D721Med (cell line): ENCODE measurements around the gene C17orf67.

Source experiments
- DNase-seq: peaks from one replicate; pipeline ENCODE4 v3.0.0; 2011; ENCODE audit warnings: low spot score; ENCODE audit not compliant: insufficient read length
- FAIRE-seq: peaks from 2 replicates; lab custom pipeline; 2011; peaks lifted over from hg19 to GRCh38; lab: Jason Lieb, UNC
- TF ChIP-seq, protein P1 (sequence below): IDR thresholded peaks from 2 replicates; pipeline ENCODE4 v1.5.1; 2012; ENCODE audit warnings: mild to moderate bottlenecking, control low read depth; ENCODE audit not compliant: insufficient read depth; ENCODE audit errors: missing control alignments

The C17orf67 gene

DNA sequence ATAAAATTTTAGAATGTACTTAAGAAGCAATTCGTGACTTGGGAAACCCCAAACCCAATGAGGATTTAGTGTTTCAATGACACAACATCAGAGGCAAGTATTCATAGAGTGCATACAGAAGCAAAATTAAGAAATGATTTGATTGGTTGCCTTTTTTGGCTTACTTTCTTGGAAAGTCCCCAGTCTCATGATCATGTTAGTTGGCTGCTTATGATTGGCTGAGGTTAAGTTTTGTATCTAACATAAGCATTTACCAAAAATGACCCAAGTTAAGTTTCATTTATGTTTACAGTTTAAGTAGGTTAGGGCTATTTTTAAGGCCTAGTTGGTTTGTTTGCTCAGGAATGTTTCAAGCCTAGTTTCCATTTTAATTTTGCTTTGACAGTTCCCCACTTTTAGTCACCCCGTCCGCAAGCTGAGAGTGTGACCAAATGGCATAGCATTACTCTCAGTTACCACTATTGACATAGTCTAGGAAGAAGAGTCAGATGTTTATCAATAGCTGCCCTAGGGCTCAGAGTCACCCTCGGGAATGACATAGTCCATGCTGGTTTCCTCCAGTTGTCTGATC lies 36.4 kb upstream of the C17orf67 start:
- TF ChIP-seq, protein P1, sequence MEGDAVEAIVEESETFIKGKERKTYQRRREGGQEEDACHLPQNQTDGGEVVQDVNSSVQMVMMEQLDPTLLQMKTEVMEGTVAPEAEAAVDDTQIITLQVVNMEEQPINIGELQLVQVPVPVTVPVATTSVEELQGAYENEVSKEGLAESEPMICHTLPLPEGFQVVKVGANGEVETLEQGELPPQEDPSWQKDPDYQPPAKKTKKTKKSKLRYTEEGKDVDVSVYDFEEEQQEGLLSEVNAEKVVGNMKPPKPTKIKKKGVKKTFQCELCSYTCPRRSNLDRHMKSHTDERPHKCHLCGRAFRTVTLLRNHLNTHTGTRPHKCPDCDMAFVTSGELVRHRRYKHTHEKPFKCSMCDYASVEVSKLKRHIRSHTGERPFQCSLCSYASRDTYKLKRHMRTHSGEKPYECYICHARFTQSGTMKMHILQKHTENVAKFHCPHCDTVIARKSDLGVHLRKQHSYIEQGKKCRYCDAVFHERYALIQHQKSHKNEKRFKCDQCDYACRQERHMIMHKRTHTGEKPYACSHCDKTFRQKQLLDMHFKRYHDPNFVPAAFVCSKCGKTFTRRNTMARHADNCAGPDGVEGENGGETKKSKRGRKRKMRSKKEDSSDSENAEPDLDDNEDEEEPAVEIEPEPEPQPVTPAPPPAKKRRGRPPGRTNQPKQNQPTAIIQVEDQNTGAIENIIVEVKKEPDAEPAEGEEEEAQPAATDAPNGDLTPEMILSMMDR, result no peak
- DNase-seq (no peak), FAIRE-seq (no peak)

DNA sequence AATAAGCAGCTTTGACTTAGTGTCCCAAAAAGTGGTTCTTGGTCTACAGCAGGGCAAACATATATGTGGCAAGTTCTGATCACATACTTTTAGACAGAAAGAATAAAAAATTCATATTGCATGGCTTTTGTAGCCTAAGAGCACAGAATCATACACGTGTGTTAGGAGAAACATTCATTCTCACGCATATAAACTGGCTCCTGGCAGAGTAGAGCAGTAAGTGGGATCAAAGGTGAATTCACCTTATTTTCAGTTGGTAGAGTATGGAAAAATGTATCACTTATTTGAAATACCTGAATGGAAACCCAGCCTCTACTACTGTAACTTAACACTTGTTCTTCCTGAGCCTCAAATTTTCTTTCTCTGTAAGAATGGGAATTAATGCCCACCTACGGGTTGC lies 35.0 kb upstream of the C17orf67 start:
- TF ChIP-seq, protein P1, result no peak
- FAIRE-seq (no peak), DNase-seq (no peak)

DNA sequence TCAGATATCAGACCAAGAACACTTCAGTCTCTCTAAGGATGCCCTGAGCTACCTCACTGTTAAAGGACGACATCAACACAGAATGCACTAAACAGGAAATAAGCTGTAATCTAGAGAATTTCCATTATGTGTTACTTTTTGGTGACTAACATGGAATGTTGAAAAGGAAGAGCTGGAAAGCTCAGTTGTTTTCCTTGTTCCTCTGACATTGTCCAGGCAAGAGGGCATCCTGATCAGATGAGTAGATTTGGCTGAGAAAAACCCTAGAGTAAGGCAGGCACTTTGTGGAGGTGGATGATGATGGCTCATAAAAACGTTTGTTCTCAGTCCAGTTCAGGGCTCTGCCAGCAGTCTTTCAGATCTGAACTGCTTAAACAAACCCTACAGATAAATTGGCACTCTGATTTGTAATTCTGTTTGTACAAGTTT lies 34.2 kb upstream of the C17orf67 start:
- FAIRE-seq, result no peak
- no peak for DNase-seq
- TF ChIP-seq, protein P1, result no peak

DNA sequence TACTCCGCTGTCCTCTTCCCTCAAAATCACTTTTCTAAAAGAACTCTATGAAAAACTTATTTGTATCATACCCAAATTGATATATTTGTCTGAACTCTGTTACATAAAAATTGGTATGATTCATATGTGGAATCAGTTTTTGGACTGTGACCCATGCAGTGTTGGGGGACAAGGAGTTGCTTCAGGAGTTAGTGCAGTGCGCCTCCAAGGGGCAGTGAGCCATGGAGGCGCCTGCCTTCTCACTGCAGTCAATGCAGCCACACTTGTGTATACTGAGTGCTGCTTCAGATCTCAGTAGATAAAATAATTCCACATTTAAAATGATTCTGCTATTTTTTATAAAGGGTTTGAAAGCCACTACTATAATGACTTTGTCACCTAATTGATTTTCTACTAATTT lies 32.8 kb upstream of the C17orf67 start:
- FAIRE-seq, result no peak
- no peak for DNase-seq
- TF ChIP-seq, protein P1, result peak; percentile 52

DNA sequence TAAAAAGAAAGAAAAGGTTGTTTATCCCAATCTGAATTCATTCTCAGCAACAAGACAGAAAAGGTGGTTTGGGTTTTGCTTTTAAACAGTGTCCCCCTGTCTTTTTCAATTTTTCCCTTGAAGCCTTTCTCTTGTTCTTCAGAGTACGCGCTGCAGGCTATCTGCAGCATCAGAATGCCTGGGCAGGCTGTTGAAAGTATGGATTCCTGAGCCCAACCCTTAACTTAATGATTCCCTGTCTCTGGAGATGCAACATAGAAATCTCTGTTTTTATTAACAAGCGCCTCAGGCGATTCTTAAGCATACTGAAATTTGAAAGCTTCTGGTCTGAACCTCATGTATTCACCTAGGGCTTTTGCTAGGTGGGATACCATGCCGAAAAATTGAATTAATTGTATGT lies 32.4 kb upstream of the C17orf67 start:
- TF ChIP-seq, protein P1, result no peak
- FAIRE-seq (no peak), DNase-seq (no peak)

DNA sequence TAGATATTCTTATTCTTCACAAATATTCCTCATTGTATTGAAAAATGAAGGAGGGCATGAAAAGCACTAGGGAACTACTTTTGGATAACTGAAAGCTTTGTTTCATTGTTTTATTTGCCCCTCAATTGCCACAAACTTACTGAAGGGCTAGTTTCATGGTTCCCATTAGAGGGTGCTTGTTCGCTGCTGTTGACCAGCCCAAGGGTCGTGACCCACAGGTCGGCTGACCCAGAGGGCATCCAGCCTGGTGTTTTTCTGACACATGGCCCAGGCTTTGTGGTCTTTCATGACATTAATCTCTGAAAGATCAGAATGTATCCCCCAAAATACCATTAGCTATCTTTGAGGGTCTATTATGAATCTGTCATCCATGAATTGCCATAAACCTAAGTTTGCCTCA lies 30.3 kb upstream of the C17orf67 start:
- FAIRE-seq (no peak), DNase-seq (no peak)
- TF ChIP-seq, protein P1, result no peak

DNA sequence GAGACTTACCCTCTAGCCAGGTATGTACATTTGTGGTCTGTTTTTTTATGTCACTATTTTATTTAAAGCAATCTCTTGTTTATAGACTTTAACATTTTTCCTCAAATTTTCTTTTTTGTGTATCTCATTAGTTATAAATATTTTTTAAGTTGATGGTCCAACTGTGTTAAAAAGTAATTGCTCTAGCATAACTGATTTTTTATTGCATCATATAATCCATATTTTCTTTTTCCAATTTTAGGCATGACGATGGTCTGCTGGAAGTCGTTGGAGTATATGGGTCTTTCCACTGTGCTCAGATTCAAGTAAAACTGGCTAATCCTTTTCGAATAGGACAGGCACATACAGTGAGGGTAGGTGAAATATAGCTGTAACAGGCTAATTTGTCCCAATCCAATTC lies 28.2 kb upstream of the C17orf67 start:
- TF ChIP-seq, protein P1, result no peak
- FAIRE-seq (no peak), DNase-seq (no peak)
